K562 (cell line): ENCODE measurements around the gene POLR2L. TPM values are rescaled to one million over a fixed set of nuclear protein-coding genes. Genes with fewer than 3 reads are reported as not detected.
A peak's percentile ranks its signal among the peaks of the same experiment; 100 is the strongest.

ENCODE experiments used
- ATAC-seq: fragments of 200-7000 bp; cut with Tn5 transposase; 3 replicates; pipeline ENCODE4 v1.9.1; 2020; ENCODE audit warnings: moderate library complexity
- BruUV-seq: library from RNA; stranded (reverse); fragments of 400-500 nt; replicated peaks from 2 replicates; lab custom pipeline; 2021; lab: Mats Ljungman, UMichigan
- CTCF ChIA-PET: fragments of 300-600 bp; formaldehyde crosslinking; extraction: SDS; loops from one replicate; lab custom pipeline; 2021; ENCODE audit warnings: low intra/inter-chr PET ratio; lab: Yijun Ruan, JAX
- POLR2A ChIA-PET: fragments of 300-600, 350-650 bp; sonication (Branson Sonifier 250); formaldehyde crosslinking; extraction: SDS; loops from one replicate; lab custom pipeline; 2021; ENCODE audit warnings: antibody characterized with exemption, inconsistent platforms; lab: Yijun Ruan, JAX
- DNase-seq, 4 experiments: peaks; one replicate each; pipeline versions ENCODE4 v3.0.0 to v3.0.0-alpha.2; 2011 to 2018; ENCODE audit warnings: low spot score in 3 of 4, mixed read lengths in 3 of 4; ENCODE audit errors: extremely low read depth in 1 of 4
- FAIRE-seq: peaks from 2 replicates; lab custom pipeline; 2011; peaks lifted over from hg19 to GRCh38; lab: Jason Lieb, UNC
- H2AFZ ChIP-seq: 2 replicates; pipeline ENCODE4 v1.6.0; 2011; ENCODE audit warnings: low read depth, low read length, control low read depth, inconsistent platforms
- H3K27ac ChIP-seq: fragments of 200-600 bp; 3 replicates; pipeline ENCODE4 v1.8.0; 2011; ENCODE audit warnings: low read depth, mild to moderate bottlenecking, control low read depth, inconsistent platforms, low read length, moderate library complexity, mixed read lengths; ENCODE audit errors: extremely low read depth
- H3K27me3 ChIP-seq, 2 experiments: fragments of 300-600 bp in 1 of 2; 2 replicates in 1 of 2; 3 replicates in 1 of 2; pipeline versions ENCODE4 v1.6.0 to v1.8.0; 2011; ENCODE audit warnings: inconsistent platforms in 2 of 2, low read length in 2 of 2, mild to moderate bottlenecking in 1 of 2, mixed read lengths in 1 of 2, moderate library complexity in 1 of 2; ENCODE audit not compliant: control insufficient read depth in 2 of 2, insufficient read depth in 2 of 2
- H3K36me3 ChIP-seq: fragments of 300-600 bp; 3 replicates; pipeline ENCODE4 v1.8.0; 2011; ENCODE audit warnings: mild to moderate bottlenecking, low read length, inconsistent platforms; ENCODE audit not compliant: control insufficient read depth, insufficient read depth
- H3K4me1 ChIP-seq, 2 experiments: fragments of 200-600 bp in 1 of 2; replicated peaks in 1 of 2; 2 replicates in 1 of 2; 3 replicates in 1 of 2; pipeline versions ENCODE4 v1.5.1 to v1.8.0; 2011; ENCODE audit warnings: inconsistent platforms in 2 of 2, low read length in 2 of 2, mild to moderate bottlenecking in 1 of 2, mixed read lengths in 1 of 2, moderate library complexity in 1 of 2; ENCODE audit not compliant: control insufficient read depth in 2 of 2, insufficient read depth in 2 of 2
- H3K4me2 ChIP-seq: 2 replicates; pipeline ENCODE4 v1.6.1; 2011; ENCODE audit warnings: low read length, control low read depth, inconsistent platforms, mixed read lengths; ENCODE audit not compliant: insufficient read depth
- H3K4me3 ChIP-seq: fragments of 200-600 bp; sonication (generic), shearing (Covaris generic); 2 replicates; pipeline ENCODE4 v1.5.1; 2016; ENCODE audit warnings: control low read depth, inconsistent platforms
- H3K79me2 ChIP-seq: fragments of 200-600 bp; 3 replicates; pipeline ENCODE4 v1.8.0; 2011; ENCODE audit warnings: low read length, inconsistent platforms; ENCODE audit not compliant: control insufficient read depth, insufficient read depth
- H3K9ac ChIP-seq, 2 experiments: 2 replicates each; pipeline versions ENCODE4 v1.6.0 to v1.6.1; 2011; ENCODE audit warnings: low read depth in 2 of 2, low read length in 2 of 2, control low read depth in 1 of 2, inconsistent platforms in 1 of 2, mild to moderate bottlenecking in 1 of 2, mixed read lengths in 1 of 2; ENCODE audit not compliant: insufficient read depth in 1 of 2
- H3K9me1 ChIP-seq: one replicate; pipeline ENCODE4 v1.6.0; 2011; ENCODE audit warnings: inconsistent platforms, mild to moderate bottlenecking, low read length, moderate library complexity; ENCODE audit not compliant: control insufficient read depth, insufficient read depth
- H3K9me3 ChIP-seq: replicated peaks from 2 replicates; pipeline ENCODE4 v1.5.1; 2011; ENCODE audit warnings: low read depth, low read length, inconsistent platforms; ENCODE audit not compliant: control insufficient read depth, insufficient read depth
- H4K20me1 ChIP-seq: replicated peaks from 2 replicates; pipeline ENCODE4 v1.6.1; 2011; ENCODE audit warnings: low read length, inconsistent platforms, mixed read lengths; ENCODE audit not compliant: control insufficient read depth, insufficient read depth
- BHLHE40 ChIP-seq: IDR thresholded peaks from 2 replicates; pipeline ENCODE4 v1.6.1; 2011; ENCODE audit warnings: low read length, improper control_type of control experiment
- ELF2 ChIP-seq: fragments of 250-450 bp; sonication (Bioruptor Pico); IDR thresholded peaks from 2 replicates; pipeline ENCODE4 v1.5.0; 2021; ENCODE audit warnings: mild to moderate bottlenecking
- RBFOX2 ChIP-seq: fragments of 200-400 bp; formaldehyde crosslinking; IDR thresholded peaks from 2 replicates; pipeline ENCODE4 v1.6.1; 2017; ENCODE audit warnings: low read depth, mild to moderate bottlenecking, low read length, moderate library complexity
- WGBS: fragments of 100-300 bp; shearing (Covaris generic); methylation state at CpG from one replicate; pipeline ENCODE4 v1.1.6; 2016; ENCODE audit warnings: low coverage, mixed read lengths; ENCODE audit not compliant: insufficient coverage; ENCODE audit errors: missing lambda C conversion rate; 5-methylcytosine and 5-hydroxymethylcytosine counted together
- in situ Hi-C: fragments of 300-500 bp; cut with MboI; formaldehyde crosslinking; loops from 4 replicates; pipeline ENCODE4 v1.15.0; 2018; ENCODE audit warnings: inconsistent platforms, mixed read lengths
- intact Hi-C: fragments of 100-400 bp; cut with micrococcal nuclease; formaldehyde crosslinking; loops from 2 replicates; pipeline ENCODE4 v1.14.2; 2022
- polyA plus RNA-seq, 8 experiments: library from polyadenylated mRNA; depleted of rRNA in 4 of 8; stranded (reverse) in 5 of 8; unstranded in 3 of 8; fragments of >200 nt; fragmentation: Nextera tagmentation in 2 of 8; fragmentation: Illumina TruSeq in 1 of 8; extraction: Ambion mirVana in 2 of 8; extraction: Trizol in 1 of 8; gene quantifications; 2 replicates each; pipeline versions ENCODE4 v1.2.1 to v1.2.3, GENCODE V29; 2011 to 2014; ENCODE audit warnings: inconsistent platforms in 1 of 8, missing spikeins in 1 of 8
- total RNA-seq, 7 experiments: library from RNA; depleted of rRNA in 6 of 7; stranded (reverse); fragments of >200 nt in 6 of 7; fragmentation: Illumina TruSeq in 2 of 7; extraction: Trizol in 2 of 7; gene quantifications; 2 replicates each; pipeline versions ENCODE4 v1.2.1 to v1.2.3, GENCODE V29; 2011 to 2021; ENCODE audit warnings: low replicate concordance in 1 of 7
- TF ChIP-seq, protein P1 (sequence below), 3 experiments: fragments of 200-800 bp in 1 of 3; sonication (Bioruptor generic) in 1 of 3; sonication (generic) in 1 of 3; formaldehyde crosslinking in 1 of 3; IDR thresholded peaks; 2 replicates each; pipeline versions ENCODE4 v1.6.1 to v1.8.0; 2016 to 2022; ENCODE audit warnings: mild to moderate bottlenecking in 2 of 3, missing compliant biosample characterization in 2 of 3, missing genetic modification characterization in 2 of 3, missing genetic modification reagents in 1 of 3

Gene POLR2L
- total and polyA plus RNA-seq, 9 of the 15 experiments (the other 6 are each of a cell fraction or from before 2014, with no cell fraction given) = 38.3 to 688 (median 108) TPM

DNA sequence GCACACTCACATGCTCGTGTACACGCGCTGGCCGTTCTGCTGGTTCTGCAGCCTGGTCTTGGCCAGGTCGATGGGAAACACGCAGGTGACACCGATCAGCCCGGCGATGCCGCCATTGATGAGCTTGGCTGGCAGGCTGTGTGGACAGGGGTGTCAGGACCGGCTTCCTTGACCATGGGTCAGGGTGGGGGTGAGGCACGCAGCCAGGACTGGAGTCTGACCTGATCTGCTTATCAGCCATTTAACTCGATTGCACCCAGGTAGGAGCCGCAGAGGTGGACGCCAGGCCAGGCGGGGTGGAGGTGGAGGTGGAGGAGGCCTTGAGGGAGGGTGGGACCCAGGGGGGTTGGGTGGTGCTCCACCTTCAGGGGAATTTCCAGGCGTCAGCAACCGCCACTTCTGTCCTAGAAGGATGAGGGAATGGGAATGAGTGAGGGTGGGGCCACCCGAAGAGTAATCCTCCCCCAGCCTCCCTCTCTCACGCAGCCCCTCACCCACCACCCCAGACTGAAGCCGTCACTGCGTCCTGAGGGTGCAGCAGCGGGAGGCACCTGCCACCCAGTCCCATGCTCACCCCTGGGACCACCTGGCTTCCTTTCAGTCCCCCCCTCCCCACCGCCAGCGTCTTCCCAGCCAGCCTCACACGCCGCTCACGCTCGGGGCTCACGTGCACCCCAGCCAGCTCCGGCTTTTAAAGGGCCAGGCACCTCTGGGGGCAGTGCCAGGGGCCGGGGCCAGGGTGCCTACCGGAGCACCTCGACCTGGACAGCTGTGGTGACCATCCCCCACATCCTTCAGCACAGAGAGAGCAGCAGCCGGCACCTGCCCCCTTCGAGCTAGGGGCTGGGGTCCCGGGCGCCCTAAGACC is 47.3 kb downstream of the POLR2L start:
- H3K36me3 ChIP-seq = peaks cover 38% of the 10 kb centered on the region; the same call in 1 of the 3 replicates
- no peak overlapping the region for H2AFZ ChIP-seq
- no peaks in the 10 kb centered on the region for H3K9me3 ChIP-seq
- H3K27me3 ChIP-seq = no peaks in the 10 kb centered on the region
- TF ChIP-seq BHLHE40 (peak; percentile 89), RBFOX2 (peak; percentile 29; the same call in 1 of the 2 replicates), ELF2 (CRISPR knock-in tag) (no peak)
- TF ChIP-seq, protein P1, sequence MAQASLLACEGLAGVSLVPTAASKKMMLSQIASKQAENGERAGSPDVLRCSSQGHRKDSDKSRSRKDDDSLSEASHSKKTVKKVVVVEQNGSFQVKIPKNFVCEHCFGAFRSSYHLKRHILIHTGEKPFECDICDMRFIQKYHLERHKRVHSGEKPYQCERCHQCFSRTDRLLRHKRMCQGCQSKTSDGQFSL (CRISPR knock-in tag; IDR thresholded peaks at IDR 0.05) = peak; percentile 55; the same call in 1 of the 2 replicates
- TF ChIP-seq, protein P1 (tag; IDR thresholded peaks at IDR 0.05) = no peak
- BruUV-seq = no TSS peak
- intact Hi-C loops = loop anchor here (5.0 to 10.0 kb wide), 2 partner anchors 68 to 230 kb away; partner anchors contain the start of genes LMNTD2 and RASSF7
- WGBS = 67% methylated on average over 22 of the region's 38 CpGs
- no peak overlapping the region for H3K27ac ChIP-seq
- DNase-seq (no peak), FAIRE-seq (no peak), ATAC-seq (no peak)
- H3K4me2 ChIP-seq = peak overlapping the region; percentile 24; the same call in 1 of the 2 replicates
- ChIA-PET POLR2A (interaction anchor here (0.5 to 0.6 kb wide), 2 partner anchors 9 to 21 kb away, joined by 3 read pairs; no protein-coding TSS in a partner anchor), CTCF (no interaction called here)
- H3K4me3 ChIP-seq = peak overlapping the region; percentile 50; the same call in 1 of the 2 replicates
- peaks cover 7 to 91% of the 10 kb centered on the region in 2 experiments for H3K4me1 ChIP-seq
- peak overlapping the region in 1 of 2 experiments; percentile 95; a peak in 3 of 4 replicates for H3K9ac ChIP-seq
- peaks cover 26% of the 10 kb centered on the region for H3K79me2 ChIP-seq
- in situ Hi-C loops = no loop called here
- H4K20me1 ChIP-seq = no peaks in the 10 kb centered on the region
- no peaks in the 10 kb centered on the region for H3K9me1 ChIP-seq
